GM18907 (cell line): ENCODE measurements around the gene EGFLAM.

ENCODE experiments used
- ATAC-seq: cut with Tn5 transposase; IDR thresholded peaks from one replicate; pipeline ENCODE4 v1.9.1; 2021; ENCODE audit warnings: mild to moderate bottlenecking, moderate library complexity; ENCODE audit not compliant: unreplicated experiment

Gene EGFLAM

DNA sequence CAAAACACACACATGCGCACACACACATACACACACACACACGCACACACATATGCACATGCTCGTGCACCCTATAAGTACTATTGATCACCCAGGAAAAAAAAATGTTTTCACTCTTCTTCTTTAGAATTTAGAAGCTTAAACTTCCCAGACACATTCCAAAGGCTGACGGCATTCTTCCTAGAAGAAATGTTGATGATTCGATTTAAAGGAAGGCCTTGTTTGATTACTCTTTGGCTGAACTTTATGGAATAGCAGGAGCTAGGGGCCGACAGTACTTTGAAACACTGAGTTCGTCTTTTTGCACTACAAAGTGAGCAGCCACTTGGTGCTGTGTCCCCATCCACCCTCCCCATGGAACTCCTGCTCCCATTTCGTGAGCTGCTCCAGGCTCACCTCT, 113.2 kb downstream of the EGFLAM start:
- no peak for ATAC-seq

DNA sequence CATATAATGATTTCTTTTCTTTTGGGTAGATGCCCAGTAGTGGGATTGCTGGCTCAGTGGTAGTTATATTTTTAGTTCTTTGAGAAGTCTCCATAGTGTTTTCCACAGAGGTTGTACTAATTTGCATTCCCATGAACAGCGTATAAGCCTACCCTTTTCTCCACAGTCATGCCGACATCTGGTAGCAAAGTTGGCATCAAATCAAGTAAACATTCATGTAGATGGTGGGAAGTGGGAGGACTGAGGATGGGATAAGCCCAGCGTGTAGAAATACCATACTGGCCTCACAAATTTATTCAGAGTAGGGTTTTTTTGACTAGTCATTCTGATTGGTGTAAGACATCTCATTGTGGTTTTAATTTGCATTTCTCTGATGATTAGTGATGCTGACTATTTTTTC, 115.4 kb downstream of the EGFLAM start:
- no peak for ATAC-seq

DNA sequence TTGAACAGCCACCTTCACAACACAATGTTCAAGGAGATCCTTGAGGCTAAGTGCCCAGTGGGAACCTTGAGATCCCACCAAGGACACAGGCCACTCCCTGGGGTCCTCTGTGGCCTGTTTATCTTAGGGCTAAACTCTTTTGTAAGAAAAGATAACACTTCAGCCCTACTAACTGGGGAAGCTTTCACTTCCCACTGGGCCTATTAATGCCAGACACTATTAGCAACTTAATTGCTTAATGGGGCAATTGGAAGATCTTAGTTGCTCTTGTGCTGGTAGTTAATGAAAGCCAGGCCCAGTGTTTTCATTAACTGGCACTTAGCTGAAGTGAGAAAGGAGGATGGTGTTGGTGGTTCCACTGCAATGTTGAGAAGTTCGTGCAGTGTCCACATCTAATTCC, 117.1 kb downstream of the EGFLAM start:
- no peak for ATAC-seq

DNA sequence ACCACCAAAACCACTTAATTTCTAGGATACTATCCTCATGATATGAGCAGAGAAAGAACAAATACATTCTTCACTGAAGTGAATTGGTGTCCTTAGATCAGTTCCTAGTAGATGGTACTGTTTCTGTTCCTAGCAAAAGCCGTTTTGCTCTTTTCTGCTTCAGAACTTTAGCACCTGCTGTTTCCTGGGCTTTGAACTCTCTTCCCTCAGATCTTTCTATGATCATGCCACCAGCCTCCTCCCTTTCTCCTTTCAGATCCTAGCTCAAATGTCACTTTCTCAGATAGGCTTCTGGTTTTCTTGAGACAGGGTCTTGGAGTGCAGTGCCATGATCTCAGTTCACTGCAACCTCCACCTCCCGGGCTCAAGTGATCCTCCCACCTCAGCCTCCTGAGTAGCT, 118.0 kb downstream of the EGFLAM start:
- ATAC-seq, result no peak

DNA sequence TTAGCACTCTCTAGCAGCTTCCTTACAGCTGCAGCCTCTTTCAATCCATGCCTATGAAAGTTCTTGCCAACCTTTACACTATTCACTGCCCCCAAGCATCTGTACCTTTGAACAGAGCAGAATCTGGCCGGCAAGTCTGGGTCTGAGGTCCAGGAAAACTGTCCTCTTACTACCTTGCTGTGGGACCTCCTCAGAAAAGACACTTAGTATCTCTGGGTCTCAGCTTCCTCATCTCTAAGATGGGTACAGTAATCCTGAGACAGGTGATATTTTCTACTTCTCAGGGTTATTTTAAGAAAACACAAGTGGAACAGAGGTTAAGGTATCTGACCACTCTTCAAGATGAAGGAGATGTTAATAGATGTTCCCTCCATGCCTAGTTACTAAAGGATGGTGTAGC, 120.2 kb downstream of the EGFLAM start:
- no peak for ATAC-seq

DNA sequence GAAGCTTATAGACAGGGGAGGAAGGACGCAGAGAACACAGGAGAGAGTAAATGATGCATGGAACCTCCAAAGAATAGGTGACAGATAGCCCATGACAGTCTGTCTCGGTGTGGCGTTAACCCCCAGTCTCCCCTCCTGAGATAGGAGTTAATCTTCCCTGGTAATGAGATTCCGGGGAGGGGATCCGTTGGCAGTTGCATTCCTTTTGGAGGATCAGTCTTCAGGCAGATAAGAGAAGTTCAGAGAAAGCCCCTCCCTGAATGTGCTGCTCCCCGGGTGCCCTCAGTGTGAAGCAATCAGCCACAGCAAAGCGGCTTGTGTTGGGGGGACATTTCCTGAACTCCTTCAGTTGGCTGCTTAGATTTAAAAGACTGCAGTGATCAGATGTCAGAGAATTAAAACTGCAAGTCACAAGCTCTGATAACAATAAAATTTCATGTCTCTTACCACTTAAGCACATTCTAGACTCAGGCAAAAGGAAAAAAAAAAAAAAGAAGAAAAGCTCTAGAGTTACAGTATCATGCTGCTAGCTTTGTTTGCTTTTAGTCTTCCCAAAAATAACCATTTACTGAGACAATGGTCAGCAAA, 121.1 kb downstream of the EGFLAM start:
- ATAC-seq, result no peak

DNA sequence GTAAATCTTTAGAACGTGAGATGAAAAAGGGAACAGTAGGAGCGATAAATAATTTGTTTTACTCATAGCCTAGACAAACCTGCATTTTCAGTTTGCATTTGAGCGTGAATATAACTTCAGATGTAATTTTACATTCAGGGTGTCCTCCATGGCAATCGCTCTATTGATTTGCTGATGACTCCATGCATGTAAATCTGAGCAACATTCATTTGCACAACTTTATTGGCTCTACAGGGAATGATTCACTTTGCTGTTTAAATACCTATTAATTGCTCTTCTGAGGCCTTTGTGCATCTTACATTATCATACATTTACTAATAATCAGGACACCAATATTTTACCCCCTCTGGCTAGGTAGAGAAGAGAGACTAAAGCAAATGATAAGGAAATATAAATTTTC, 122.2 kb downstream of the EGFLAM start:
- ATAC-seq, result no peak

DNA sequence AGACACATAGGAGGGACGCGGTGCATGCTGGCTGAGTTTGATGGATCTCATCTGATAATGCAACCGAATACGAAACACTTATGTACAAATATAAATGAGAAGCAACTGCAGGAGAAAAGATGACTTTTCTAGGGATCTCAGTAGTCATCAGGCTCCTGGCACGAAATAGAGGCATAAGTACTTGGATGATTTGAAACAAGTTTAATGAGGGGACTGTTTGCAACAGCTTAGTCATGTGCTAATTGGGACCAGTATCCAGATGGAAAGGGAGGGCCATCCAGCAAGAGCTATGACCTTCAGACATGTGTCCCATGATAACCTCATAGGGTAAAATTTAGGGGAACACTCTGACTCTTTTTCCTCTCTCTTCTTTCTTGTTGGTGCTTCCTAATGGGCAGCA, 123.0 kb downstream of the EGFLAM start:
- no peak for ATAC-seq

DNA sequence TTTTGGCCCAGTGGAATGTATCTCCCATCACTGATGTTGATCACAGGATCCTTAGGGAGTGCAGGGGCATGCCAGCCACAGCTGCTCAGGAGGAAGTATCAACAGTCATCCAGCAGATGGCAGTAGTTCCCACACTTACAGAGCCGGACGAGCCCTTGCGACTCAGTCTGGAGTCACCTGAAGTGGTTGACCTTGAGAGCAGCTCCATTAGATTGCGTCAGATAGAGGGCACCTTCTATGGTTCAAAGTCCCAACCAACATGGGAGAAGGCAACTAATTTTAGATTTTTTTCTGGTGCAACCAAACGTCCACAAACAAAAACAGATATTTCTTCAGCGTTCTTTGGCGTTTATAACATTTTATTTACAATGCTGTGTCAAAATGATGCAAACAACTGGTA, 124.5 kb downstream of the EGFLAM start:
- ATAC-seq, result peak; percentile 99

DNA sequence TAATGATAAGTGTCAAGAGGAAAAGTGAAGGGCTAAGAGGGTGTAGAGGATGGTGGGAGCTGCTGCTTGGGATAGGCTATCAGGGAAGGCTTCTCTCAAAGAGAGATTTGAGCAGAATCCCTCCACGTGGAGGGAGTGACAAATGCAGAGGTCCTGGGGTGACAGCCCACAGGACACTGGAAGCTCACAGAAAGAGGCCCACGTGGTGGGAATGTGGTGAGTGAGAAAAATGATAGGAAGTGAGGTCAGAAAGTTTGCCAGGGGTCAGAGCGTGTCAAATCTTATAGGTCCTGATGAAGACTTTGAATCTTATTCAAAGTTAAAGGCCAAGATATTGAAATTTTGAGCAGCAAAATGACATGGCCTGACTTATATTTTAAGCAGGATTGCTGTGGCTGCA, 125.3 kb downstream of the EGFLAM start:
- ATAC-seq, result no peak

DNA sequence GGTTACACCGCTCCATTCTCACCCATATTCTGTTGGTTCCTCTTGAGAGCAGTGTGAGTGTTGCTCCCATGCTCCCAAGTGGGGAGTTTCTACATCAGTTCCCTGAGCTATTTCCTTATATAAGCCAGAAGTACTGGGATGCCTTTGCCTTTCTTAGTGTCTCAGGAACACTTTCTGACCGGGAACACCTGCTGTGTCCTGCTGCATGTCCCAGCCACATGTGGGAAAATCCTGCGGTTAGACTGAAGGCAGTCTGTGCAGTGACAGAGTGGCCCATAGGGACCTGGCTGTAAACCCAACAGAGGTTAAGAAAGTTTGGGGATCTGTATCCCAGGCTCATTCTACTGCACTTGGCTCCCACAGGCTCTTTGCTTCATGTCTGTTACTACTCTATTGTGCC, 126.0 kb downstream of the EGFLAM start:
- no peak for ATAC-seq

DNA sequence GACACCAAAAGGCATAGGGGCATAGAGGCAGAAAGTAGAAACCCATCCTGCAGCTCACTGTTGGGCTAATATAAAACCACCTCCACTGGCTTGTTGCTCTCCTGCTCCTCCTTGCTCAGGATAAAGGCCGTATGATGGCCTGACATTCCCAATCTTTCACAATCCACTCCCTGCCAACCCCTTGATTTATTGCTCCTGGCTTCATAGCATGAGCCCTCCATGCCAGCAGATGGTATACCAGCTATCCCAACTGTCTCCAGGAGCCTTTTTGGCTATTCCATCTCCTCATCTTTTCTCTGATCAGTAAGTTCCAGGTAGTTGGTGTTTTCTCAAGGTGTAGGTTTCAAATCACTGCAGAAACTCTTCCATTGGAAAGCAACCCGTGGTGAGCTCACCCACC, 128.8 kb downstream of the EGFLAM start:
- ATAC-seq, result no peak

DNA sequence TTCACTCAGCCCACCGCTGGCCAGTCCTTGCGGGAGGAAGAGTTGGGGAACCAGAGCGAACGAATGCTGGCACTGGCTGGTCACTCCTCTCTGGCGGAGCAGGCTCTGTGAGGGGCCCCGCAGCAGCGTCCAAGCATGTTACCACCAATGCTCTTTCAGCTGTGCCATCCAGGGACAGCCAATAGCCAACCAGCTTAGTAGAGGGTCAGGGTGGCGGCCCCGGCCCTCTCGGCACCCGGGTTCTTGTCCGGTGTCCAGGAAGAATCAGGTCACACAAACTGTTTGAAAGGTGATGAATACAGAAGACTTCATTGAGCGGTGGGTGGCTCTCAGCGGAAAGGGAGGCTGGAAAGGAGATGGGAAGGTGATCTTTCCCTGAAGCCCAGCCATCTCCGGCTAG, 135.3 kb downstream of the EGFLAM start:
- ATAC-seq, result no peak

DNA sequence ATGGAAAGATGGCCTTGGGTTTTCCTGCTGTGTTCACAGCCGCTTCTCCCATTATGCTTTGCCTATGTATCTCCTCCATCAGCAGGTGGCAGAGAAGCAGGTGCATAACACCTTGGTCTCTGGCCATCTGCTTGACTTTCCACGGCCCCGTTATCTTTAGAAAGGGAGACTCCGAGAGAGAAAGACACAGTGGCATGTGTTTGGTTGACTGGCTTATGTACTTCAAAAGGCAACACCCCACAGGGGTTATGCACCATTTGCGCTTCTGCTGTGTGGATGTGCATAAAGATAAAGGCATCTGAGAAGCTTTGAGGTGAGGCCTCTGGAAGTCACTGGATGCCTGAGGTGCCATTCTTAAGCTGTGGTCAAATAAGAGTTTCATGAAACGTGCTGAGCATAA, 138.4 kb downstream of the EGFLAM start:
- ATAC-seq, result no peak

DNA sequence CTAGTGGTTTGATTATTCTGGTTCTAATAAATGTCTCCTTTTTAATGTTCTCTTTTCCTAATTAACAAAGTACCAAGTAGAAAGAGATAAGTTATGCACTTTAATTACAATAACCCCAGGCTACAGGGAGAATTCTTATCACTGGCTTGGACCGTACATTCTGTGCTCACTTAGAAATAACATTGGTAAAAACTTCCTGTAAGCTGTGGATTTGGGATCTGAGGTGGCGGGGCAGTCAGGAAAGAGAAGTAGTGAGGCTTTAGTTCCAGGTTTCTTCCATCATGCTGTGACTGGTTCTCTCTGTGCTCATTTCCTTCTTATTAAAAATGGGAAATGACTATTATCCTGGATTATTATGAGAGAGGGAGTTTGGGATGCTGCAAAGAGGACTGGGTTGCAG, 142.0 kb downstream of the EGFLAM start:
- ATAC-seq, result no peak

DNA sequence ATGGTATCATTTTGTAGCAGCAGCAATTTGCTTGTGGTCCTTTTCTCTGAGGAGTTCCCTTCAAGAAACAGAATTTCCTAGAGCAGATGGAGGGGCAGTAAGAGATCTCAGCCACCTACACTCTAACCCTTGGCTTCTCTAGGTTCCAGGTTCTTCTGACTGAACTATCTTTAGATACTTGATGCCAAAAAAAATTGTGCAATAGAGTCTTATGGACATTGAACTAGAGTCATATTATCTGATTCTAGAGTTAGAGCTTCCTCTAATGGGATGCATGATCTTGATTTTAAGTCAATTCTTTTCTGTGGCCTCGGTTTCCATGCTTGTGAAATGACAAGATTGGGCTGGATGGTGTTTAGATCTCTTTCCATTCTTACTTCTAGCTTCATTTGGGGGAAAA, 142.8 kb downstream of the EGFLAM start:
- ATAC-seq, result no peak

DNA sequence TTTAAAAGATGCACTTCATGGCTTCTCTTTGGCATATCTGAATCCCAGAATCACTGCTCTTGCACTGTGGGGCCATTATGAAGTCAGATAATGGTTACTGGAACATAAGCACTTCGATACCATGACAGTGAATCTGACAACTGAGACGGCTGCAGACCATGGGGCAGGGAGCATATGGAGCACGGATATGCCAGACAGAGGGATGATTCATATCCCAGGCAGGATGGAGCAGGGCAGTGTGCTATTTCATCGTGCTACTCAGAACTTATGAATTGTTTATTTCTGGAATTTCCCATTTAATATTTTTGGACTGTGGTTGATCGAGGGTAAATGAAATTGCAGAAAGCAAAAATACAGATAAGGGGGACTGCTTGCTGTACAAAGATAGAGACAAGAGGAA, 145.0 kb downstream of the EGFLAM start:
- ATAC-seq, result no peak

DNA sequence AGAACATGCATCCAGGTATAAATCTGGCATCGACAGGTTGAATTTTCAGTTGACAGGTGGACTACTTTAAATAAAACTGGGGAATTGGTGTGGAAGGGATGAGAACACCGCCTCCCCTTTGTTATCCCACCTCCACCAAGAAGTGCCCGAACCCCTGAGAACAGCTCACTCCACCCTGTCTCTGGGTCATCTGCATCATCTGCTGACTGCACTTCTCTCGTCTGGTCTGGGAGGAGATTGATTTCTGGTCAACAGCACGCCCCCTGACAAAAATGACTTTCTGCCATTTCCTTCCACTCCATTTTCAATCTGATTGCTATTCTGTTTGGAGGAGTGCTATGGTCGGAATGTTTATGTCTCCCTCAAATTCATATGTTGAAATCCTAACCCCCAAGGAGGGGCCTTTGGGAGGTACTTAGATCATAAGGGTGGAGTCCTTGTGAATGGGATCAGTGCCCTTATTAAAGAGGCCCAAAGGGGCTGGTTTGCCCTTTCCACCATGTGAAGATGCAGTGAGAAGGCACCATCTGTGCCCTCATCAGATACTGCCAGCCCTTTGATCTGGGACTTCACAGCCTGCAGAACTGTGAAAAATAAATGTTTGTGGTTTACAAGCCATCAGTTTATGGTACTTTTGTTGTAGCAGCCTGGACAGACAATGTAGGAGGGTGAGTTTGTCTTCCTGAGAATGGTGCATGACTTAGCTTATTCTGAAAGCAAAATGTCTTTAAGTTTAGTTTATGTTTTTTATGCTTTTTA, 145.7 kb downstream of the EGFLAM start:
- no peak for ATAC-seq

DNA sequence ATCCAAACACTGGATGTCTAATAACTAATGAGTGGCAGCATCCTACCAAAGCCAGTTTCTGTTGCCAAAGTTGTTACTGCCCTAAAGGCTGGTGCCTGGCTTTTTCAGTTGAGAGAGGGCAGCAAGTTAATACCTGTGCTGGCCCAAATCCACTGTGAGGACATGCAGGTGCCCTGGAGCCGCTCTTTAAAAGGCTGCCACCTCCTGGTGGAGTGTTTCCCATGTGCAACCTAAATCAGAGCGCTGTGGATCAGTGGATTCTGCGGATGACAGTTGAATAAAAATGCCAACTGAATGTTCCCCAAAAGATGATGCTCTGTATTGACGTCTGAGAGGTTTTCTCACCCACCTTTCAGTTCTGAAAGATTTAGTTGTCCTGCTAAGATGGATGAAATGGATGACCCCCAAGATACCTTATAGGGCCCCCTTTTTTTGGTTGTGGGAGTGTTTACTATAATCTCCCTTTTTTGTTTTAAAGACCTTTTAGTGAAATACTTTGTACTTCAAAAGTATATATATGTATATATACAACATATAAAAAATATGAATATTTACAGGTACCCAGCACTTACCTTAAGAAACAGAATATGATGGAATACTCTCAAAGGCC, 146.4 kb downstream of the EGFLAM start:
- ATAC-seq, result no peak

DNA sequence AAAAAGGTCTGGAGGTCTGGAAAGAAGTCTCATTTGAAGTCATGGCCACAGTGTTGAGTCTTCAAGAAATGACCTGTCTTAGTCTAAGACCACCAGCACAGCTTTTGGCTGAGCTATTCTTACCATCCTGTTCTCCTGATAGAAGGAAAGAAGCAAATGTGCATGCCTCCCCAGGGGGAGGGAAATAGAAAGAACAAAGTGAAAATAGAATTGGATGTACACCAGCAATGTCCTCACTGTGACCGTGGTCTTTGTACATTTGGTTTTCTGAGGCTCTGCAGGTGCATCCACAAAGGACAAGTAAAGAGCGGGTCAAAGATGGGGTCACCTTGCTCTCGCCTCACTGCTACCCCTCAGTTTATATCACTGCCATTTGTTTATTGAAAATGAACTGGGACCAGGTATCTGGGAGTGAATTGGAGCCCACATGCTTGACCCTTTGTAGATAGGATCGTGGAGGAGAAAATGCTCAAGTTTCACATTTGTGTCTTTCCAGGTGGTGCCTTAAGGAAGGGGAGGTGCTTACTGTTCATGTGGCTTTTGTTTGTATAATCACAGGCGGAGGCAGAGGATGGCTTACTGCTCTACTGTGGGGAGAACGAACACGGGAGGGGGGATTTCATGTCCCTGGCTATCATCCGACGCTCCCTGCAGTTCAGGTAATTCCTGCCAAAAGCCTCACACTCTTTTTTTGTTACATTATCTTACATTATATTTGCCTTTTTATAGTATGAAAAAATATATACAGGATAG, 150.3 kb downstream of the EGFLAM start:
- no peak for ATAC-seq

DNA sequence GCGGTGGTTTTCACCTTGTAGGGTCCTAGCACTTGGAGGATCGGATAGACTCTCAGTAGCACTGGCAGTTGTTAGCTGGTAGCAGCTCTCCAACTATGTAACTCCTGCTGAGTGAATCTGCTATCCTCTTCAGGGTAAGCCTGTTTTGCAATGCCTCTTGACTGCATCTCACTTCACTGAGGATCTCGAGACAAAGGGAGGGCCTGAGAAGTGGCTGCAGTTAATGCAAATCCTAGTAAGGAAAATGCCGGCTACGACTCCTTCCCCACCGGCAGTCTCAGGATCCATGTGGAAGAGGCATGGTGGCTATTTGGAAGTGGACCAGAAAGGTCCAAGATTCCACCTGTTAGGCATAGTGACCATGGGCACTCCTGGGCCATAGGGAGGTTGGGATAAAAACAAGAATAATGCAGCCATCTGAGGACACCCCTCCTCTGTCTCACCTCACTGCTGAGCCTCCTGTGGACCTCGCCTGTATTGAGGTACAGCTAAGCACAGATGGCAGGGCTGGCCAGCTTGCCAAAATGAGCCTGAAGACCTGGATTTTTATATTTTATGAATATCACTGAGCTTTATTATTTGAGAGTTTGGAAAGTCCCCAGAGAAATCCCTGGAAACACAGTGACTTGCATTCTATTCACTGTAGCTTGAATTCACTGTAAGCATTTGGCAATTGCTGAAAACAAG, 152.1 kb downstream of the EGFLAM start:
- ATAC-seq, result no peak
